Colonic mucosa (tissue), 4 donors: ENCODE measurements around the gene CSMD2. TPM values are rescaled to one million over a fixed set of nuclear protein-coding genes. Genes with fewer than 3 reads are reported as not detected.

Experiments
- DNase-seq: peaks from one replicate; pipeline ENCODE4 v3.0.0-alpha.2; 2020
- H3K27ac ChIP-seq: fragments of 200-600 bp; one replicate; pipeline ENCODE4 v1.8.0; 2021
- H3K27me3 ChIP-seq: fragments of 200-600 bp; one replicate; pipeline ENCODE4 v1.8.0; 2021
- H3K36me3 ChIP-seq: fragments of 200-600 bp; one replicate; pipeline ENCODE4 v1.8.0; 2021
- H3K4me1 ChIP-seq: fragments of 200-600 bp; one replicate; pipeline ENCODE4 v1.8.0; 2021; ENCODE audit warnings: mild to moderate bottlenecking
- H3K4me3 ChIP-seq: fragments of 200-600 bp; one replicate; pipeline ENCODE4 v1.8.0; 2021
- H3K9ac ChIP-seq, 2 donors: one replicate each; pipeline ENCODE4 v1.7.0; 2013; ENCODE audit warnings: control low read depth in 2 of 2, low read depth in 2 of 2, low read length in 2 of 2
- H3K9me3 ChIP-seq: fragments of 200-600 bp; one replicate; pipeline ENCODE4 v1.8.0; 2021
- intact Hi-C: fragments of 100-400 bp; cut with DNase I; formaldehyde crosslinking; loops from one replicate; pipeline ENCODE4 v1.14.1; 2022
- total RNA-seq, 2 donors: library from RNA; stranded (reverse); fragmentation: NEBNext Ultra II Directional in 1 of 2; extraction: Animal tissue kit (Norgen Biotek cat#: 25700) in 1 of 2; gene quantifications; one replicate each; pipeline ENCODE4 v1.2.1, GENCODE V29; 2021
- TF ChIP-seq, protein P1 (sequence below): fragments of 200-600 bp; IDR thresholded peaks from one replicate; pipeline ENCODE4 v1.8.0; 2022; ENCODE audit warnings: antibody characterized with exemption, mild to moderate bottlenecking
- donor health status: healthy.
- donor health status: DM: no; HTN: no; CAD: no.
- donor health status: DM: no; HTN: no; CAD: no.

CSMD2 gene
- total RNA-seq, 2 donors from 2014 or later: 0.05 to 0.10 TPM

DNA sequence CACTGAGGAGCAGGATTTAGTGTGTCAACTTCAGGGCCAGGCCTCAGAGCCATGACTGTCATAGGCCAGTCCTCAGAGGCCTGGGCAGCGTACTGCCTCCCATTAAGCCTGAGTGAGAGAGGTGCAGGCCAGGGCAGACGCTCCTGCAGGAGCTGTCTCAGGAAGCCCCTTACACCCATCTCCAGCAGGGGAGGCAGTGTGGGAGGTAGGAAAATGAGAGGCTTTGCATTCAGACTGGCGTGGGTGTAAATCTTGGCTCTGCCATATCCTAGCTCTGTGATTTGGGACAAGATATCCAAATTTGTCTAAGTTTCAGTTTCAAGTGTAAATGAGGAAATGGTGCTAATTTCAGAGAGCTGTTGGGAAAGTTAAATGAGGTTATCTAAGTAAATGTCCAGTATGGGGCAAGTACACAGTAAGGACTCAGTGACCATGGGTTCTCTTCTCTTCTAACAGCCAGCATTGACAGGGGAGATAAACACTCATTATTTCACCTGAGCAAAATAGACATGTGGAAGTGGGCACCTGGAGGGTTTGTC, 508.5 kb downstream of the CSMD2 start:
- Histone ChIP-seq H3K27me3 (no peaks in the 10 kb centered on the region), H3K27ac (no peak overlapping the region), H3K9me3 (no peaks in the 10 kb centered on the region), H3K4me1 (no peaks in the 10 kb centered on the region), H3K9ac (no peak overlapping the region), H3K36me3 (no peaks in the 10 kb centered on the region), H3K4me3 (no peak overlapping the region)
- intact Hi-C loops: no loop called here
- TF ChIP-seq, protein P1, sequence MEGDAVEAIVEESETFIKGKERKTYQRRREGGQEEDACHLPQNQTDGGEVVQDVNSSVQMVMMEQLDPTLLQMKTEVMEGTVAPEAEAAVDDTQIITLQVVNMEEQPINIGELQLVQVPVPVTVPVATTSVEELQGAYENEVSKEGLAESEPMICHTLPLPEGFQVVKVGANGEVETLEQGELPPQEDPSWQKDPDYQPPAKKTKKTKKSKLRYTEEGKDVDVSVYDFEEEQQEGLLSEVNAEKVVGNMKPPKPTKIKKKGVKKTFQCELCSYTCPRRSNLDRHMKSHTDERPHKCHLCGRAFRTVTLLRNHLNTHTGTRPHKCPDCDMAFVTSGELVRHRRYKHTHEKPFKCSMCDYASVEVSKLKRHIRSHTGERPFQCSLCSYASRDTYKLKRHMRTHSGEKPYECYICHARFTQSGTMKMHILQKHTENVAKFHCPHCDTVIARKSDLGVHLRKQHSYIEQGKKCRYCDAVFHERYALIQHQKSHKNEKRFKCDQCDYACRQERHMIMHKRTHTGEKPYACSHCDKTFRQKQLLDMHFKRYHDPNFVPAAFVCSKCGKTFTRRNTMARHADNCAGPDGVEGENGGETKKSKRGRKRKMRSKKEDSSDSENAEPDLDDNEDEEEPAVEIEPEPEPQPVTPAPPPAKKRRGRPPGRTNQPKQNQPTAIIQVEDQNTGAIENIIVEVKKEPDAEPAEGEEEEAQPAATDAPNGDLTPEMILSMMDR: no peak
- DNase-seq: no peak

DNA sequence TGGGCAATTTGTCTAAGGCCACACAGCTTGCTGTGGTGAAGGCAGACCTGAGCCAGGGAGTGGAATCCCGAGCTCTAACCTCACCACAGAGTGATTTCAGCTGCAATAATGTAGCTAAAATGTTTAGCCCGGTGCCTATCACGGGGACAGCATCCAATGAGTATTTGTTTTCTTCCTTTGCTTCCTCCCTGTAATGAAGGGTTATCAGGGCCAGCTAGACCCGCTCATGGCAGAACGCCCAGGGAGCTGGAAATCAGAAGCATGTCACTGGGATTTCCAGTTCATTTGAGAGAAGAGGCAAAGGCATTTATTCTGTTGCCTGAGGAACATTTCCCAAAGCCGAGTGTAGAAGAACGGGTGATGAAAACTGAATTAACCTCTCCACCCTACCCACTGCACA, 509.5 kb downstream of the CSMD2 start:
- TF ChIP-seq, protein P1: no peak
- intact Hi-C loops: no loop called here
- Histone ChIP-seq H3K36me3 (no peaks in the 10 kb centered on the region), H3K27ac (no peak overlapping the region), H3K9ac (no peak overlapping the region), H3K4me1 (no peaks in the 10 kb centered on the region), H3K4me3 (no peak overlapping the region), H3K27me3 (no peaks in the 10 kb centered on the region), H3K9me3 (no peaks in the 10 kb centered on the region)
- DNase-seq: no peak

DNA sequence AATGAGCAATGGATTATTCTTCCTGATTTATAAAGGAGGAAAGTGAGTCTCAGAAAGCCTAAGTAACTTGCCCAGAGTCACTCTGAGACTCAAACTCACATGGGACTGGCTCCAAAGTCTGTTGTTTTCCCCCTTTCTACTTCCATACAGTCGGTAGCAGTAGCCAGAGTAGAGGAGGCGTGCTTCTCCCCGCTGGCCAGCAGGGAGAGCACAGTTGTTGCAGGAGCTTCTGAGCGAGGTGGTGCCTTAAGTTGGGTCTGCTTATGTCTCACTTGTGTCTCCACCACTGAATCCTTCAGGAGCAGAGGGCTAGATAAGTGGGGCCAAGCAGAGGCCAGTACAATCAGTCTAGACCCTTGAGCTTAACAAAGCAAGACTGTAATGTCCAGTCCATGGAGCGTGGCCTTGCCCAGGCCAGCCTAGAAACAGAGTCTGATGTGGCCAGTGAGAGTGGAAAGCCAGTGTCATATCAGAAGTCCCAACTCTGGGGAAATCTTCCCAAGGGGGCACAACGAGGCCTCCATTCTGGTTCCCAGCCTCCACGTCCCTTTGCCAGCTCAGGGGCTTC, 510.7 kb downstream of the CSMD2 start:
- Histone ChIP-seq H3K27me3 (no peaks in the 10 kb centered on the region), H3K9ac (no peak overlapping the region), H3K36me3 (no peaks in the 10 kb centered on the region), H3K9me3 (no peaks in the 10 kb centered on the region), H3K4me3 (no peak overlapping the region), H3K27ac (no peak overlapping the region), H3K4me1 (no peaks in the 10 kb centered on the region)
- TF ChIP-seq, protein P1: peak; percentile 20
- intact Hi-C loops: no loop called here
- no peak for DNase-seq

- intact Hi-C loops: no loop called here
- Histone ChIP-seq H3K9me3 (no peaks in the 10 kb centered on the region), H3K27ac (no peak overlapping the region), H3K4me1 (no peaks in the 10 kb centered on the region), H3K27me3 (no peaks in the 10 kb centered on the region), H3K36me3 (no peaks in the 10 kb centered on the region), H3K9ac (no peak overlapping the region), H3K4me3 (no peak overlapping the region)
- TF ChIP-seq, protein P1: no peak
- no peak for DNase-seq
Measured at GRCh38 chr1:33653226-33653625, 511.8 kb downstream of the CSMD2 start.

DNA sequence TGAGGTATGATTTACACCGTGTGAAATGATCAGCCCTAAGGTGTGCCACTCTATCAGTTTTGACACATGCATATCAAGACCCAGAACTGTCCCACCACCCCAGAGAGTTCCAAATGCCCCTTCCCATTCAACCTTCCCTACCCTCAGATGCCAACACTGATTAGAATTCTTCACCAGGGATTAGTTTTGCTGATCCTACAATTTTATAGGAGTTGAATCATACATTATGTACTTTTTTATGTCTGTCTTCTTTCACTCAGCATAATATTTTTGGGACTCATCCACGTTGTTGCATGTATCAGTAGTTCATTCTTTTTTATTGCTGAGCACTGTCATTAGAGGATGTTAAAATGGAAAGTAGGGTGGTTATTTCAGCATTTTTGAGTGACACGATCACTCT, 514.3 kb downstream of the CSMD2 start:
- H3K27me3 ChIP-seq: no peaks in the 10 kb centered on the region
- intact Hi-C loops: no loop called here
- TF ChIP-seq, protein P1: no peak
- no peaks in the 10 kb centered on the region for H3K9me3 ChIP-seq
- H3K4me3 ChIP-seq: no peak overlapping the region
- H3K4me1 ChIP-seq: no peaks in the 10 kb centered on the region
- H3K36me3 ChIP-seq: no peaks in the 10 kb centered on the region
- no peak overlapping the region for H3K9ac ChIP-seq
- DNase-seq: no peak
- no peak overlapping the region for H3K27ac ChIP-seq
